Activated naive CD4-positive, alpha-beta T cell treated with Interleukin-2 at 50 U/mL for 16 hours (primary cell): Measurements from ENCODE around the gene MPPE1.
"Not testable (repeated sequence)": the region's sequence is repeated elsewhere in the genome, so short reads cannot be mapped to it uniquely, and the experiment has no call there.

Experiments
- DNase-seq: peaks from one replicate; pipeline ENCODE4 v3.0.0-alpha.2; 2020

The MPPE1 gene

GRCh38 chr18:11882636-11883035 lies 25.5 kb downstream of the MPPE1 start:
- no peak for DNase-seq

- DNase-seq, result no peak
Measured at GRCh38 chr18:11880586-11881304, 27.4 kb downstream of the MPPE1 start.

GRCh38 chr18:11877497-11878135 lies 30.5 kb downstream of the MPPE1 start:
- DNase-seq, result no peak

- no peak for DNase-seq
Measured at GRCh38 chr18:11874676-11875075, 33.4 kb downstream of the MPPE1 start.

- DNase-seq, result no peak
Measured at GRCh38 chr18:11873670-11874340, 34.3 kb downstream of the MPPE1 start.

- no peak for DNase-seq
Measured at GRCh38 chr18:11872479-11873136, 35.5 kb downstream of the MPPE1 start.

- no peak for DNase-seq
Measured at GRCh38 chr18:11871501-11871900, 36.6 kb downstream of the MPPE1 start.

GRCh38 chr18:11868230-11868629 lies 39.9 kb downstream of the MPPE1 start:
- DNase-seq, result no peak

- DNase-seq, result no peak
Measured at GRCh38 chr18:11866764-11867163, 41.4 kb downstream of the MPPE1 start.

GRCh38 chr18:11866329-11866728 lies 41.8 kb downstream of the MPPE1 start:
- no peak for DNase-seq

- no peak for DNase-seq
Measured at GRCh38 chr18:11865071-11865470, 43.0 kb downstream of the MPPE1 start.

GRCh38 chr18:11864471-11864870 lies 43.6 kb downstream of the MPPE1 start:
- DNase-seq, result no peak

GRCh38 chr18:11862468-11863137 lies 45.5 kb downstream of the MPPE1 start:
- no peak for DNase-seq

GRCh38 chr18:11861583-11862288 lies 46.4 kb downstream of the MPPE1 start:
- no peak for DNase-seq

- no peak for DNase-seq
Measured at GRCh38 chr18:11860594-11861450, 47.3 kb downstream of the MPPE1 start.

GRCh38 chr18:11859903-11860407 lies 48.2 kb downstream of the MPPE1 start:
- DNase-seq, result no peak

GRCh38 chr18:11859282-11859830 lies 48.8 kb downstream of the MPPE1 start:
- no peak for DNase-seq

GRCh38 chr18:11857177-11857887 lies 50.8 kb downstream of the MPPE1 start:
- DNase-seq, result no peak

- not testable (repeated sequence) for DNase-seq
Measured at GRCh38 chr18:11854554-11854953, 53.6 kb downstream of the MPPE1 start.

- peak; percentile 50 for DNase-seq
Measured at GRCh38 chr18:11851806-11852337, 56.2 kb downstream of the MPPE1 start.
